GM12892 (cell line): ENCODE measurements around the gene STARD13.

Experiments
- DNase-seq: peaks from one replicate; pipeline ENCODE4 v3.0.0; 2011; ENCODE audit not compliant: insufficient read length
- FAIRE-seq: peaks from 2 replicates; lab custom pipeline; 2011; peaks lifted over from hg19 to GRCh38; lab: Jason Lieb, UNC
- POLR2A ChIP-seq: IDR thresholded peaks from 2 replicates; pipeline ENCODE4 v1.6.1; 2011; ENCODE audit warnings: low read depth, low read length, control low read depth
- POLR2AphosphoS5 ChIP-seq: IDR thresholded peaks from 2 replicates; pipeline ENCODE4 v1.6.1; 2011; ENCODE audit warnings: low read depth, low read length, control low read depth
- TAF1 ChIP-seq: IDR thresholded peaks from 2 replicates; pipeline ENCODE4 v1.6.1; 2011; ENCODE audit warnings: low read depth, mild to moderate bottlenecking, control low read depth, low read length, borderline replicate concordance

STARD13 gene

GRCh38 chr13:33105387-33106005, 180.1 kb downstream of the STARD13 start:
- TF ChIP-seq TAF1 (no peak), POLR2AphosphoS5 (no peak), POLR2A (no peak)
- FAIRE-seq (peak; percentile 42), DNase-seq (no peak)

GRCh38 chr13:33103457-33103856, 182.1 kb downstream of the STARD13 start:
- no peak for TF ChIP-seq TAF1
- TF ChIP-seq POLR2A = no peak
- TF ChIP-seq POLR2AphosphoS5 = no peak
- FAIRE-seq (no peak), DNase-seq (no peak)

GRCh38 chr13:33101835-33102234, 183.7 kb downstream of the STARD13 start:
- FAIRE-seq (no peak), DNase-seq (no peak)
- TF ChIP-seq POLR2A (no peak), TAF1 (no peak), POLR2AphosphoS5 (no peak)

- TF ChIP-seq TAF1 (no peak), POLR2AphosphoS5 (no peak), POLR2A (no peak)
- FAIRE-seq = no peak
Observed at GRCh38 chr13:33100886-33101285, 184.7 kb downstream of the STARD13 start.

GRCh38 chr13:33099860-33100259, 185.7 kb downstream of the STARD13 start:
- no peak for FAIRE-seq
- no peak for TF ChIP-seq POLR2AphosphoS5
- TF ChIP-seq POLR2A = no peak
- TF ChIP-seq TAF1 = no peak
- DNase-seq = no peak

More at GRCh38 chr13:33100886-33101285, 184.7 kb downstream of the STARD13 start:
- DNase-seq = no peak

- DNase-seq (no peak), FAIRE-seq (no peak)
- no peak for TF ChIP-seq POLR2A
- TF ChIP-seq POLR2AphosphoS5 = no peak
Observed at GRCh38 chr13:33096886-33097605, 188.5 kb downstream of the STARD13 start.

GRCh38 chr13:33092073-33092987, 193.2 kb downstream of the STARD13 start:
- FAIRE-seq (no peak), DNase-seq (no peak)
- TF ChIP-seq TAF1 = no peak
- TF ChIP-seq POLR2A = no peak
- no peak for TF ChIP-seq POLR2AphosphoS5

- no peak for TF ChIP-seq TAF1
- TF ChIP-seq POLR2AphosphoS5 = no peak
- no peak for TF ChIP-seq POLR2A
- FAIRE-seq = no peak
- no peak for DNase-seq
Observed at GRCh38 chr13:33091415-33091774, 194.2 kb downstream of the STARD13 start.

- DNase-seq (no peak), FAIRE-seq (no peak)
- TF ChIP-seq POLR2A (no peak), TAF1 (no peak), POLR2AphosphoS5 (no peak)
Observed at GRCh38 chr13:33090755-33091414, 194.7 kb downstream of the STARD13 start.

GRCh38 chr13:33089311-33089710, 196.2 kb downstream of the STARD13 start:
- no peak for FAIRE-seq
- TF ChIP-seq POLR2A (no peak), TAF1 (no peak), POLR2AphosphoS5 (no peak)
- DNase-seq = no peak

DNA sequence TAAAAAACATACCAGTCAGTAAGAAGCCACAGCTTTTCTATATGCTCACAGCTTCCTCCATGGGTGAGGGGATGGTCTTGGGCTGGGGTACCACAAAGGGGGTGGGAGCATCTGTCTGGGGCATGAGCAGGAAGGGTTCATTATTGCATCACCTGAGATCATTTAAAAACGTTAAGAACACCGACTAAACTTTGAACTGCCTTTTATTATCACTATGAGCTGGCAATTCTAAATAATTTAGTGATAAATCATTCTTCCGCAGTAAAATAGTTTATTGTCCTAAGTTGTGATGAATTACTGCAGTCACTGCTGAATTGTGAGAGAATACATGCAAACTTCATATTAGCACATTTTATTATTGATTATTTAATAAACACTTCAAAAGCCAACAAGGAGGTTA, 197.8 kb downstream of the STARD13 start:
- TF ChIP-seq TAF1 = no peak
- DNase-seq (no peak), FAIRE-seq (no peak)

GRCh38 chr13:33087091-33087490, 198.5 kb downstream of the STARD13 start:
- TF ChIP-seq POLR2A (no peak), POLR2AphosphoS5 (no peak), TAF1 (no peak)
- DNase-seq = no peak
- FAIRE-seq = no peak
